Small intestine (tissue), 7 donors: Measurements from ENCODE around the gene UBE2S. TPM values are rescaled to one million over a fixed set of nuclear protein-coding genes. Genes with fewer than 3 reads are reported as not detected.
A peak's percentile ranks its signal among the peaks of the same experiment; 100 is the strongest.

Experiments used
- DNase-seq, 2 donors: peaks; one replicate each; pipeline versions ENCODE4 v3.0.0 to v3.0.0-alpha.2; 2013
- FAIRE-seq: peaks from 2 replicates; lab custom pipeline; 2012; peaks lifted over from hg19 to GRCh38; lab: Jason Lieb, UNC
- H3K27ac ChIP-seq, 3 donors: one replicate each; pipeline ENCODE4 v1.5.1; 2013; ENCODE audit warnings: low read length in 2 of 3, mild to moderate bottlenecking in 2 of 3, control low read depth in 1 of 3, inconsistent platforms in 1 of 3, low read depth in 1 of 3, moderate library complexity in 1 of 3
- H3K27me3 ChIP-seq, 3 donors: one replicate each; pipeline ENCODE4 v1.6.1; 2013; ENCODE audit warnings: low read length in 3 of 3, inconsistent platforms in 1 of 3; ENCODE audit not compliant: control insufficient read depth in 3 of 3, insufficient read depth in 3 of 3
- H3K36me3 ChIP-seq, 3 donors: one replicate each; pipeline ENCODE4 v1.6.1; 2013; ENCODE audit warnings: low read length in 3 of 3, inconsistent platforms in 1 of 3, low read depth in 1 of 3, mild to moderate bottlenecking in 1 of 3, moderate library complexity in 1 of 3; ENCODE audit not compliant: control insufficient read depth in 3 of 3, insufficient read depth in 2 of 3
- H3K4me1 ChIP-seq, 3 donors: one replicate each; pipeline ENCODE4 v1.6.1; 2013; ENCODE audit warnings: low read length in 2 of 3, inconsistent platforms in 1 of 3, low read depth in 1 of 3, mild to moderate bottlenecking in 1 of 3, moderate library complexity in 1 of 3; ENCODE audit not compliant: control insufficient read depth in 3 of 3, insufficient read depth in 2 of 3
- H3K4me3 ChIP-seq, 3 donors: one replicate each; pipeline ENCODE4 v1.5.1; 2013; ENCODE audit warnings: low read length in 3 of 3, control low read depth in 1 of 3, inconsistent platforms in 1 of 3, low read depth in 1 of 3, mild to moderate bottlenecking in 1 of 3, moderate library complexity in 1 of 3
- H3K9me3 ChIP-seq, 2 donors: one replicate each; pipeline ENCODE4 v1.6.1; 2013; ENCODE audit warnings: low read depth in 1 of 2, low read length in 1 of 2; ENCODE audit not compliant: control insufficient read depth in 2 of 2, insufficient read depth in 1 of 2
- WGBS, 3 donors: extraction: QIAGEN DNeasy Blood & Tissue Kit; methylation state at CpG; one replicate each; pipeline ENCODE4 v1.1.7; 2013; 5-methylcytosine and 5-hydroxymethylcytosine counted together
- polyA plus RNA-seq, 4 donors: library from polyadenylated mRNA; stranded (reverse) in 3 of 4; unstranded in 1 of 4; fragments of 200-250 nt in 3 of 4; fragments of 120-200 nt in 1 of 4; gene quantifications; one replicate each; pipeline versions ENCODE4 v1.2.1 to v1.2.3, GENCODE V29; 2013
- donor health status: healthy with polysubstance abuse.
- donor health status: control.
- donor health status: control.
- donor health status: Bipolar disorder and iron deficiency.
- donor health status: healthy.

The UBE2S gene
- polyA plus RNA-seq, 4 donors = 7.2 to 30.1 (median 16.4) TPM

- FAIRE-seq (no peak), DNase-seq (no peak)
- WGBS, 3 donors = 12 to 45% (median 31%) methylated on average over 8 to 9 of the region's 9 CpGs
- Histone ChIP-seq H3K9me3 (no peaks in the 10 kb centered on the region), H3K27me3 (peaks cover 5 to 89% (median 32%) of the 10 kb centered on the region in 3 donors), H3K4me1 (peaks cover 0 to 20% (median 0%) of the 10 kb centered on the region in 3 donors), H3K36me3 (no peaks in the 10 kb centered on the region), H3K4me3 (no peak overlapping the region), H3K27ac (no peak overlapping the region)
Observed at GRCh38 chr19:55373306-55373992, 34.1 kb downstream of the UBE2S start.

- Histone ChIP-seq H3K36me3 (no peaks in the 10 kb centered on the region), H3K4me1 (peaks cover 0 to 20% (median 0%) of the 10 kb centered on the region in 3 donors), H3K27ac (no peak overlapping the region), H3K9me3 (no peaks in the 10 kb centered on the region), H3K4me3 (no peak overlapping the region), H3K27me3 (peaks cover 8 to 93% (median 36%) of the 10 kb centered on the region in 3 donors)
- no peak for FAIRE-seq
- no peak for DNase-seq
- 26 to 39% (median 30%) methylated on average over 22 to 24 of the region's 24 CpGs for WGBS, 3 donors
Observed at GRCh38 chr19:55372316-55373081, 35.1 kb downstream of the UBE2S start.

GRCh38 chr19:55370305-55370988, 37.1 kb downstream of the UBE2S start, which contains the start of gene IL11:
Gene IL11, minus strand, starts transcription at chr19:55370463. Its CDS starts 153 bp downstream, at chr19:55370310.
- no peak for FAIRE-seq
- no peak for DNase-seq

GRCh38 chr19:55369653-55370304, 37.8 kb downstream of the UBE2S start:
- 1 to 6% (median 4%) methylated on average over 27 to 59 of the region's 59 CpGs for WGBS, 3 donors
- H3K9me3 ChIP-seq = no peaks in the 10 kb centered on the region
- DNase-seq (no peak), FAIRE-seq (no peak)
- H3K4me3 ChIP-seq = peak overlapping the region in 1 of 3 donors; percentile 39
- H3K27me3 ChIP-seq = peaks cover 8 to 80% (median 30%) of the 10 kb centered on the region in 3 donors
- no peak overlapping the region for H3K27ac ChIP-seq
- peaks cover 0 to 10% (median 0%) of the 10 kb centered on the region in 3 donors for H3K4me1 ChIP-seq
- H3K36me3 ChIP-seq = no peaks in the 10 kb centered on the region

More at GRCh38 chr19:55370305-55370988, 37.1 kb downstream of the UBE2S start, which contains the start of gene IL11:
- H3K9me3 ChIP-seq = no peaks in the 10 kb centered on the region
- peaks cover 0 to 10% (median 0%) of the 10 kb centered on the region in 3 donors for H3K4me1 ChIP-seq
- peak within 1 kb of the TSS in 1 of 3 donors; percentile 39 for H3K4me3 ChIP-seq
- 6 to 12% (median 7%) methylated on average over 20 to 32 of the region's 32 CpGs for WGBS, 3 donors
- peaks cover 8 to 80% (median 31%) of the 10 kb centered on the region in 3 donors for H3K27me3 ChIP-seq
- no peaks in the 10 kb centered on the region for H3K36me3 ChIP-seq
- no peak within 1 kb of the TSS for H3K27ac ChIP-seq

- 8 to 11% (median 9%) methylated on average over 22 to 54 of the region's 54 CpGs for WGBS, 3 donors
- peak in 1 of 2 donors; percentile 36 for DNase-seq
- no peak overlapping the region for H3K27ac ChIP-seq
- no peaks in the 10 kb centered on the region for H3K9me3 ChIP-seq
- peaks cover 0 to 7% (median 0%) of the 10 kb centered on the region in 3 donors for H3K4me1 ChIP-seq
- H3K27me3 ChIP-seq = peaks cover 8 to 78% (median 30%) of the 10 kb centered on the region in 3 donors
- H3K36me3 ChIP-seq = no peaks in the 10 kb centered on the region
- H3K4me3 ChIP-seq = peak overlapping the region in 1 of 3 donors; percentile 39
- FAIRE-seq = no peak
Observed at GRCh38 chr19:55368701-55369563, 38.7 kb downstream of the UBE2S start.

GRCh38 chr19:55368106-55368505, 39.5 kb downstream of the UBE2S start:
- no peaks in the 10 kb centered on the region for H3K9me3 ChIP-seq
- no peak overlapping the region for H3K4me3 ChIP-seq
- DNase-seq (no peak), FAIRE-seq (no peak)
- no peaks in the 10 kb centered on the region for H3K36me3 ChIP-seq
- H3K27me3 ChIP-seq = peaks cover 8 to 74% (median 26%) of the 10 kb centered on the region in 3 donors
- H3K27ac ChIP-seq = no peak overlapping the region
- WGBS, 3 donors = 61 to 81% (median 69%) methylated on average over 14 to 16 of the region's 16 CpGs
- H3K4me1 ChIP-seq = peaks cover 0 to 2% (median 0%) of the 10 kb centered on the region in 3 donors

GRCh38 chr19:55366790-55367189, 40.8 kb downstream of the UBE2S start:
- FAIRE-seq (no peak), DNase-seq (no peak)
- peaks cover 0 to 2% (median 0%) of the 10 kb centered on the region in 3 donors for H3K4me1 ChIP-seq
- WGBS, 3 donors = 54 to 82% (median 72%) methylated on average over 3 of the region's 3 CpGs
- no peaks in the 10 kb centered on the region for H3K36me3 ChIP-seq
- H3K27ac ChIP-seq = no peak overlapping the region
- H3K9me3 ChIP-seq = no peaks in the 10 kb centered on the region
- no peak overlapping the region for H3K4me3 ChIP-seq
- peaks cover 3 to 66% (median 16%) of the 10 kb centered on the region in 3 donors for H3K27me3 ChIP-seq
